Fibroblast of lung (primary cell): Measurements from ENCODE around the gene PTCRA.

Source experiments
- CTCF ChIP-seq, 2 donors: IDR thresholded peaks in 1 of 2; conservative IDR thresholded peaks in 1 of 2; 1 replicate in 1 of 2; 2 replicates in 1 of 2; pipeline ENCODE4 v1.5.1; 2011 to 2012; ENCODE audit warnings: low read length in 2 of 2, control low read depth in 1 of 2, inconsistent platforms in 1 of 2, low read depth in 1 of 2, mild to moderate bottlenecking in 1 of 2
- EZH2 ChIP-seq: IDR thresholded peaks from 2 replicates; pipeline ENCODE4 v1.5.1; 2012; ENCODE audit warnings: low read length, control low read depth, mild to moderate bottlenecking; ENCODE audit errors: missing control alignments

- TF ChIP-seq CTCF (conservative IDR thresholded peaks at IDR 0.05 in 1 of 2, IDR thresholded peaks at IDR 0.05 in 1 of 2; ENCODE audit: low read depth in 1 of 2, low read length in 2 of 2) (no peak), EZH2 (no peak)
These were observed 17.4 kb downstream of the PTCRA start for GRCh38 chr6:42933205-42933604.
